ENCODE measurements around the gene GPR82. TPM values are rescaled to one million over a fixed set of nuclear protein-coding genes. Genes with fewer than 3 reads are reported as not detected.

The GPR82 gene
- polyA plus RNA-seq, 10 donors = 0.05 to 0.41 (median 0.08) TPM; not detected in 2

Other genes starting within 250 kb of the GPR82 start
- gene GPR34, start 35.2 kb upstream of the GPR82 start, polyA plus RNA-seq (ENCODE audit: insufficient read length in 10 of 10) = 10 to 100 TPM in 1 of 10 donors, 1 to 10 TPM in 9; 4.0 to 10.8 (median 7.4) TPM
- gene CASK, start 199.4 kb downstream of the GPR82 start, polyA plus RNA-seq (ENCODE audit: insufficient read length in 10 of 10) = 10 to 100 TPM; 19.8 to 40.3 (median 26.1) TPM

All from muscle of back (tissue), 10 donors.